HG02678 (cell line): Measurements from ENCODE around the gene SEMA3D.

Source experiments
- ATAC-seq: cut with Tn5 transposase; IDR thresholded peaks from one replicate; pipeline ENCODE4 v1.9.1; 2021; ENCODE audit warnings: mild to moderate bottlenecking, moderate library complexity; ENCODE audit not compliant: unreplicated experiment

The SEMA3D gene

DNA sequence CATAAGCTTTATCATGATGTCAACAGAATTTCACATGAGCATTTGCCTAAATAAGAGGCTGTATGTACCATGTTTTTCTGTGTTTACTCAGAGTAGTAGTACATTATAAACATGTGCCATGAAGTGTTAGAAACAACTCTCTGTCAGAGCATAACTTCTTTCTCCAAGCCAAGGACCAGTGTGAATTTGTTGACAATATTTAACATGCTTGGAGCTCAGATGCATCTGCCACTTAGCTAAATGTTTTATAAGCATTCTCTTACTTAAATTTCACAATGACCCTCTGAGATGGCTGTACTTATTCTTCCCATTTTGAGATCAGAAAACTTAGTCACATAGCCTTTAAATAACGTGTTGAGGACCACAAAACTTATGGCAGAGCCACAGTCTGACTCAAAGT, 105.0 kb downstream of the SEMA3D start:
- ATAC-seq = no peak

DNA sequence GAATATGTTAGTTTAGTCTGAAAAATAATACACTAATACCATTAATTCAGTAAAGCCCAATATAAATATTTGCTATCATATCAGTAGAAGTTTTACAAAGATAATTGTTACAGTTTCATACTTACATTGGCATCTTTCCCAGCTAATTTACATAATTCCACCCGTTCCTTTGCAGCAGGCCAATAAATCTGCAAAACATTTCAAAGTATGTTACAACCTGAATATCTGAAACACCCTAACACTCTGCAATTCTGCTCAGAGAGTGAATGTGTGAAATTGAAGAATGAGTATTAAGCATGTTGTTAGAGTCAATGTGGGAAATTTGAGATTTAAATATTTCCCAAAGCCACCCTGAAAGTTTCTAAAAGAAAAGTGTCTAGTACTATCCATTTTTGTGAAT, 105.5 kb downstream of the SEMA3D start:
- ATAC-seq = no peak

DNA sequence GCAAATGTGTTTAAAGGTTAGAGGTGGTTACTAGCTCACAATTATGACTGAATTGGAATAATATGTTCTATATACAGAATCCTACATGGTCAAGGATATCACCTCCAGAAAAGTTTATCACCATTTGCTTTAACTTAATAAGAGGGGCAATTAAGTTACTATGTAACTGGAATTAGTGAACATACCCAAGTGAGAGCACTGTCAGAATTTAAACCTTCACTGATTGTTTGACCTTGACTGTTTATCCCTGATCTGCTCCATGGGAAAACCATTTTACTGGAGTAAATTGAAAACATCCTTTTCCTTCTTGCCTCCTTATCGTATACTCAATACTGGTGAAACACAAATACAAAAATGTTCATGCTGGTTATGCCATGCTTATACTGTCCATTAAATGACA, 107.4 kb downstream of the SEMA3D start:
- no peak for ATAC-seq

DNA sequence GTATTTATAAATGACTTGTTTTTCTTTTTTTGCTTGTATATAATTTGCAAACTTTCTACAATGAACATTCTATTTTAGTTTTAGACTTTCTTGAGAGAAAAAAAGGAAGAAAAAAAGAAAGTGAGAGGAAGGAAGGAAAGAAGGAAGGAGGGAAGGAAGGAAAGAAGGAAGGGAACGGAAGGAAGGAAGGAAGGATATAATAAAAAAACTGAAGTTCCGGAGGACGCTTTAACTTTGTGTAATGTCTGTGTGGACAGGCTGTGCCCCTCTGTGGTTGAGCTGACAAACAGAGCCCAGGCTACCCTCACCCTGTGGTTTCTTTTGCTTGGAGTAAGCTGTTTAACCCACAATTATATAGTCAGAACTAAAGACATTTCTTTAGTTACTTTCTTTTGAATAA, 108.7 kb downstream of the SEMA3D start:
- ATAC-seq = no peak

DNA sequence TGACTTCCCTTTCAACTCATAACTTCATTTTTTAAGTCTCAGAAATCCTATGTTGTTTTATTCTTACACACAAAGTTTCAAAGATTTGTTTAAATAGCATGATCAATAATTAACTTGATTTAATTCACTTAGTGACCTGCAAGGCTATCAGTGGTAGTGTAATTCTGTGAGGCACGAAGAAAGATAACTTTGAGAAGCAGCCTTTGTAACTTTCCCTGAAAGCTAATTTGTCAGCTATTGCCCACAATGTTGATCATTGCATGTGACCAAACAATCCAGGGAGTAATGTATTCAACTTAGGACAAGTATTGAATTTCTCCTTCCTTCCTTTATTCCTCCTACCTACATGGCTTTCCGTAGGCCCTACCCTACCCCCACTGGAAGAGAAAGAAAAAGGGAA, 111.0 kb downstream of the SEMA3D start:
- ATAC-seq = no peak

DNA sequence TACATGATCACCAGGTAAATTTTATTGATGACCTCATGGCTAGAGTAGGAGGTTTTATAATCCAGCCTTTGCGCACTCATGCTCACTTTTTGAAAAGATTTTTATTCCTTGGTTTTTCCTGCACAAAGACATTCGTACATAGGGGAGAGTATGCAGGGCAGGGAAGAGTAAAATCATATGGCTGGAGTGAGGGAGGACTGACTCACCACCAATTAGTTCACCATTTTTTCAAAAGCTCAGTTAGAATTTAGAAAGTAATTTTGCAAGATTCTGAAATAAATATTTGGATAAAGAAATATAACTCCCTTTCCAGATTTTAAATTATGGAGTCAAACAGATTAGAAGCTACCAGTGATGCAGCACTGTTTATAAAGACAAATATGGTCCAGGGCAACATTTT, 111.9 kb downstream of the SEMA3D start:
- ATAC-seq = no peak

DNA sequence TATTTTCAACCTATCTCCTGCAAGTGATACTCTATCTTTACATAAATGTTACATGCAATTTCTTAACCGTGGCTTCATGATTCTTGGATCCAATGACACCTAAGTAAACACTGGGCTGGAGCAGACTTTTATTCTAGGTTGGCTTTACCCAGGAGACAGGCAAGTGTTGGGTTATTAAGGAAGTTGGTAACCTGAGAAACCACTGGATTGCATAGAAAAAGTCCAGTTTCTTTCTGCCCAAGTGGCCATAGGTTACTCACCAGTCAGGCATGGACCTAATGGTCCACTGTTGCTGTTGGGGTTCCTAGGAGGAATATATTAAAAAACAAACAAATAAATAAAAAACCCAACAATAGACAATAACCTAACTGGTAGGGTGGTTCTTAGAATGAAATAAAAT, 112.8 kb downstream of the SEMA3D start:
- no peak for ATAC-seq

DNA sequence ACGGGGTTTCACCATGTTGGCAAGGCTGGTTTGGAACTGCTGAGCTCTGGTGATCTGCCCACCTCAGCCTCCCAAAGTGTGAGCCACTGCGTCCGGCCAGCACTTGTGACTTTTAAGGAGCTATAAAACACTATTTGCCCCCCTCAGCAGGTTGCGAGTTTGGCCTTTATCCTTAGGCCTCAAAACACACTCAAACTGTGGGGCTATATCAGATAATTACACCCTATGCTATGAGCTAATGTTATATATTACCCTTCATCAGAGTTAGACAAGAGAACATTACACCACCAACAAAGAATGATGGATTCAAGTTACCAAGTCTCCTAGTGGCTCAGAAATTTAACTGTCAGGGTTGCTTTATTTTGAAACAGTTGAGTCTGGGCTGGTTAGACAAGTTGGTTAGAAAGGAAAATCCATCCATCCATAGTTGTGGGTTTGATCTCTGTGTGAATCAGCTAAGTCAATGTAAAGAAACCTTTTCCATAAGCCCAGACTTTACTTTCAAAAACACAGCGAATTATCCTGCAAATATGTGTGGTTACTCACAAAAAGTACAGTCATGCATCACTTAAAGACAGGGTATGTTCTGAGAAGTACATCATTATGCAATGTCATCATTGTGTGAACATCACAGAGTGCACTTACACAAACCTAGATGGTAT, 115.8 kb downstream of the SEMA3D start:
- no peak for ATAC-seq

DNA sequence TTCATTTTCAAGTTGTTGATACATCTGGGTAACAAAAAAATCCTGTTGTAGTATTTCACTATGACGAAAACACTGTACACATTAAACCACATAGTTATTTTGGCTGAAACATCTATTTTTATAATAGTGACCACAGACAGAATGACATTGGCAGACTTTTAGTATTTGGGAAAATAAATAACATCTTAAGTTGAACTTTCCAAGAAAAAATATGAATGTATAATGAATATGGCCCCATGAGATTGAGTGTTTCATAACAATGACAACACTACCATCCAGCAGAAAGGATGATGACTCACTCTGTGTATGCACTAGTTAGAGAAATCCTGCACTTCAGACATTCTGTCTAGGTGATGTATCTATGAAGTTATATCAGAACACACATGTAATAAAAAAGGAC, 118.1 kb downstream of the SEMA3D start:
- ATAC-seq = no peak

DNA sequence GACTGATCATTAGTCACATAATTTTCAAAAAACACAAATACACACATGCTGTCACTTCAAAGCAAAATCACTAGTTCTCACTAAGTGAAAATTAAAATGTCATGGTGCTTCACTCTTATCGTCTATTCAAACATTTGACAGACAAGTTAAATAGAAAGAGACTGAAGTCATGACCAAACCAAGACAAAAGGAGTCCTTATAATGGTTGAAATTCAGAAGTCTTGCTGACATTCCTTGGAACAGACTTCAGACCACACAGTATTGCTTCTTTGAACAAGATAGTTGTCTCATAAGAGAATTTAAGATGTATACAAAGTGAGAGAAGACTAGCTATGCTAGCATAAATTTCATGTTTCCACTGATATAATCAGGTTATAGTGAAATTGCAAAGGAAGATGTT, 119.5 kb downstream of the SEMA3D start:
- ATAC-seq = no peak

DNA sequence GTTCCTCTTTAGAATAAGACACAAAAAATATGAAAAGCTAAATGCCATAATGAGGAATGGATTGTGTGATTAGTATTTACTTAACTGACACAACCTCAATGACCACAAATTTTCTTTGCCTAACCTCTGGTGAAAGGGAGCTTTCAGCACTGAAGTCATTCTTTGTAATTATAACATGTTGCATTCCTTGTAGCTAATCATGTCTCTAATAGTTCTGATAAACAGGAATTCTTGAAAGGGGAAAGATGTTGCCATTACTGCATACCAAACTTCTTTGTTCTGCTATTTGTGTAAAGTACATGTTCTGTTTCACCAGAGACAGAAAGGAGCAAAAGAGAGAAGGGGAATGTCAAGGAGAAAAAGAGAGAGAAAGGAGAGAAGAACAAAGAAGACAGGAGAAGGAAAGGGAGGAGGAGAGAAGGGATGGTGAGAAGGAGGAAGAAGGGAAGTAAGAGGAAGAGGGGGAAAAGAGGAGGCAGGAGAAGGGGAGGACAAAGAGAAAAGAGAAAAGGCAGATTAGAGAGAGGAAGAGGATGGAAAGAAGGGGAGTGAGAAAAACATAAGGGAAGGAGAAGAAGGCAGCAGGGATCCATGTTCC, 120.9 kb downstream of the SEMA3D start:
- no peak for ATAC-seq

DNA sequence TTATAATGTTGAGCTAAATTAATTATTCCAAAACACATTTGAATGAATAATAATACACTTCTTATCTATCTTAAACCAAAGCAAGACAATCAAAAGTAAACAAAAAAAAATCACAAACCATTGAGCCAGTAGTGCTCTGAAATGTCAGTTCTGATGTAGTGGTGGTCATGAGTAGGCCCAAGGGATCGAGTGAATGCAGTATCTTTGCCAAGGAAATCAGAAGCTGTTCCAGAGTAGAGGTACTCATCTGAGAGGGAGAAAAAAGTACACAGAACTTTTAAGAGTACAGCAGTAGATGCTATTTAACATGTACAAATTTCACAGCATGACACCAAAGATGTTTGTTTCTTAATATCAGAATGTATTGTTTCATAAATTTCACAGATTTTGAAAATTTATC, 121.5 kb downstream of the SEMA3D start:
- no peak for ATAC-seq

DNA sequence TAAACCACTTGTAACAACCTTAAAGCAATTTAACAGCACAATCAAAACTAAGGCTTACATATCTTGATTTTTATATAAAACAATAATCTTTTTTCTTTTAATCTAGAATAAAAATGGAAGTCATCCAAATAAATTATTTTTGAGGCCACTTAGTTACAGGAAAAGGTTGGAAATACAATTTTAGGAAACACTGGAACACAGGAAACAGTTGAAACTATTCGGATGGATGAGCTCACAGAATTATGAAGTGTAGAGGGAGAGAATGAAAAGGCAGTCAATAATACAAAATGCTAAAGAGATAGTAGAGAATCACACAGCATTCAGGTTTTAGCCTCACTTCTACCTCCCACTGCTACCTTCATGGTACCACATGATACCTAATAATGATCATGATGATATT, 124.2 kb downstream of the SEMA3D start:
- no peak for ATAC-seq

DNA sequence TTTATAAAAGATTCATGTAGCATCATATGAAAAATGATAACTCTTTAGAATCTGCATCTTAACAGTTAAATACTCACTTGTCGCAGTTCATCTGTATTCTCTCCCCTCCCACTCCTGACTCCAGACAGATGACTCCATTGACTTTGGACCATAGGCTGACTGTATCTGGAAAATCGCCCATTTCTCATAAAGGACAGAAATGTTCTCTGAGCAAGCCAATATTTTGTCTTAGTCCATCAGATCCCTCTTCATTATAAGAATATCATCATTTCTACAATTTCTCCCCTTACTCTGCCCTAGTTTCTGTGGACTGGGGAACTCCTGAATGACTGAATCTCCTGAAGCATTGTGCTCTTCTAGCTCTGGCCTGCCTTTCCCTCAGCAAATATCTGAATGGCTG, 125.4 kb downstream of the SEMA3D start:
- ATAC-seq = no peak

DNA sequence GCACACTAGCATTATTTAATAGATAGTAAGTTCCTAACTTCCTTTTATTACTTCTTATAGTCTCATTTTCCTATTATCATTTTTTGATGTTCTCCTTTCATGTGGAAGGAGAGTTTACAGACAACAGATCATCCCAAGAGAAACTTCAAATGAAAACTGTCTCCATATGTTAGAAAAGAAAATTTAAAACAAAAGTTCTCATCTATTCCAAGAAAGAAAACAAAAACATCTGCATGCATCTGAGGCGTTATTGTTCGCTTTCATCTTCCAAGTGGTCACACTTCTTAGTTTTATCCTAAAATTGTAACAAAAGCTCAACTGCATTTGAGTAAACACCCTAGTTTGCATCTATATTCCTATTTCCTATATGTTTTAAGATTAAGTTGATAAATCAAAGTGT, 126.2 kb downstream of the SEMA3D start:
- no peak for ATAC-seq

DNA sequence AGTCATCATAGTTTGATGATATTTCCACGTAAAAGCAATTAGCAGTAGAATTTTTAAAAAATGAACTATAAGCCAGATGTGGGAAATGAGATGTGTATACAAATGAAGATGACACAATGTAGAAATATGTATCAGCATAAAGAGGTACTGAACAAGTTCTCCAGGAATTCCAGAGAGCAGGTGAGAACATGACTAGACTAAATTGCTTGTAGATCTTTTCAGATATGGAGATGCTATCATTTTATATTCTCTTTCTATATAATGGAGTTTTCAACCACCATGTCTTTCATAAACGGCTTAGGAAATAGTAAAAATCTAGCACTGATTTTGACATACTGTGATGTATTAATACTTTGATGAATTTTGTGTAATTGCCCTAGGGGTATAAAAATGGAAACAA, 130.9 kb downstream of the SEMA3D start:
- ATAC-seq = no peak

DNA sequence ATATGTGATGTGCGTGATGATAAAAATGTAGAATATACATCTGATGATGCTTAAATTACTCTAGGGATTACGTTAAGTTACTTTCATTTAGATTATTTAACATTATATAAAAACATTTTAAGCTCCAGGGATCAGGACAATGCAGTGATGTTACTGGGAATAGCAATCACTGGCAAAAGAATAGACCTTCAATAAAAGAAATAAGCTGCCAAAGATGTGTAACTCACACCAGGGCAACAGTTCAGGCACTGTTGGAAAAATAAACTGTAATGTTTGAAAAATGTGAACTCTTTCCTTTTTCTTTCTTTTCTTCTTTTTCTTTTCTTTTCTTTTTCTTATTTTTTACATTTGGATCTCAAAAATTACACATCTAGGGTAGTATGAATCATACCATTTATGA, 131.7 kb downstream of the SEMA3D start:
- ATAC-seq = no peak

DNA sequence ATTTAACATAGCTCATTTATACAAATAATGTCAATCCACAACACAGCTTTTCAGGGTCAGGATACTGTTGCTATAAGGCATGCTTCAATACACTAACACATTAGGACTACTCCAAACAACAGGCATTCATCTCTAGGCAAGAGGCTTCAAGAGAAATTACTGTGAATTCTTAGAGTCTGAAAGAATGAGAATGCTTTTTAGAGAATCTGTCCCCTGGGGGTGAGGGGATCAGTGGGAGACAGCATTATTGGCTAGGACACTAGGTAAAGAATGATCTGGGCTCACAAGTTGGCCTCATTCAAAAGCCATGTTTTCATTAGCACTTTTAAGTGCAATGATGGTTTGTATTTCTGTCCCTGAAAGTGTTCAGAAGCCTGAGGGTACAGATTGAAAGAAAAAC, 132.6 kb downstream of the SEMA3D start:
- no peak for ATAC-seq

DNA sequence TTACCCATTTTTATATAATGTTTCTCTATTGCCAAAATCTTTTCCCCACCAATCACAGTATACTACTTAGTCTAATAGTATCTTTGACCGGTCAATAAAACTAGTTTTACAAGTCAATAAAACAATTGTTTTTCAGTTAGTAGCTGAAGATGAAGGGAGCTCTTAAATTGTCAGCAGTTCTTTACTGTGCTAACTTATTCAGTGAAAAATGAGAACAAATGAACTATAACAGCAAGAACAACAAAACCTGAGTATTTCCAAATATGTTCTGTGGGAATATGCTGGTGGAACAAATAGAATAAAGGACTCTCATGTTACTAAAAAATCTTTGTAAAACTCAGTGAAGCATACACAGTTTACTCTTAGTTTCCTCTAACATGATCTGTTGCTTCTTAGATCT, 134.0 kb downstream of the SEMA3D start:
- ATAC-seq = no peak

DNA sequence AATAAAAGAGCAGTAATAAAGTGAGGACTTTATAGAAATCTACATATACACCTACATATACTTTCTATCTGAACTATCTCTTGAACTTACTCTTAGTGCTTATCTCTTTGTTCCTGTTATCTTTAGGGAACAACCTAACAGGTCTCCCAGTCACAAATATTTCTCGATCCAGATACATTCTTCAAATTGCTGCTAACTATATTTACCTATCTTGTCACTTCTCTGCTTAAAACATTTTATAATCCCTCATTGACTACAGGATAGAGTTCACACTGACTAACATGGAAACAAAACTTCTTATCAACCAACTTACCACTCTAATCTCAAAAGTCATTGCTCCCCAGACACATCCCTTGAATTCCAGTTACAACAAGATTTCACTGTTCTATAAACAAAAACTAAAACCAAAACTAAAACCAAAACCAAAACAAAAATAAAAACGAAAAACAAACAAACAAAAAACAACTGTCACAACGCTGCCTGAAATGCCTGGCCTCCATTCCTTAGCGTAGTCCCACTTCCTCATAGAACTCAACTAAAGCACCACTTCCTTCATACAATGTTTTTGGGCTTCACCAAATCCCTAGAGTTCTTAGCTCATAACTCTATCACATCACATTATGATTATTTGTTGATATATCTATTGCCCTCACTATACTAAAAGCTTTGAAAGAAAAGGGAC, 134.7 kb downstream of the SEMA3D start:
- no peak for ATAC-seq

DNA sequence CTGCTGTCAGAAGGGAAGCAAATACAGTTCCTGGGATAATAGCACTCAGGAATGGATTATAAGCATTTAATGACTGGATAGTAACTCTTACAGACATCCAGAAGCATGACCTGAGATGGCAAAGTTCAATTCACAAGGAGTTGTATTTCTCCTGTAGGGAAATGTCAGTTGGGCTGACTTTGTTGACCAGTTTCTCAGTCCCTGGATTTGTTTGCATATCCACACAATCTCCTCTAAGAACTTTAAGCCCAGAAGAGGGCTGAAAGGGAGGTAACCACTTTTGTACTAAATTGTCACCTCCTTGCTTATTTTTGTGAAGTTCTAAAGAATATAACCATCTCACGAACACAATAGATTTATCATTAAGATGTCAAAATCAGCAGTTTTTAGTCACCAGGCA, 140.3 kb downstream of the SEMA3D start:
- ATAC-seq = no peak

DNA sequence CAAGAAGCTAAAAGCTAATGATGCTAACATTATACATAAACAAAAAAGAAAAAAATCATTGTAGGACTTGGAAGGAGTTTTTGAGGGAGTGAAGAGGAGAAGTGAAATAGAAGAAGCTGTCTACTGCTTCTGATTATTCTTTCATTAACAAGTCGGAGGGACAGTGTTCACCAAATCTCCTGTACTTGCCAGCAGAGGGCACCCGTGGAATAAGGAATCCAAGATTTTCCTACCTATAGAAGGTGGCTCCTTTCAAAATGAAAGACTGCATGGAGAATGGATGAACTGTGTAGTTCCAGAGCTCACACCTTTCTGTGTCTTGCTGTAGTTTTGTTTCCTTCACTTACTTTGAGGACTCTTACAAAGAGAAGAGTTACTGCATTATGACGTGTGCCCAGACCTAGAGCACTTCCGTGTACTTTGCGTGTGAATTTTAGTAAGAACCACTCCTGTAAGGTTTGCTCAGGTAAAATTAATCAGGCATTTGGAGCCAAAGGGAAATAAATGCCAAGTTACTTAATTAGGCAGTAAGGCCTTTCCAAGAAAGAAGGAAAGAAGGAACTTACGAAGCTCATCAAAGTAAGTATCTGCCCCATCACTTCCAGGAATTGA, 145.1 kb downstream of the SEMA3D start:
- ATAC-seq = peak; percentile 54
